Activated naive CD8-positive, alpha-beta T cell treated with anti-CD3 and anti-CD28 coated beads, Interleukin-2, amount 10 ng/mL, durations not matched to agents 7 days and 5 days (primary cell): ENCODE results near the gene SPRYD3. TPM values are rescaled to one million over a fixed set of nuclear protein-coding genes. Genes with fewer than 3 reads are reported as not detected.

Source experiments
- ATAC-seq: fragments of 150-1000 bp; cut with Tn5 transposase; one replicate; pipeline ENCODE4 v1.10.0; 2021; ENCODE audit warnings: low read depth, moderate library complexity
- POLR2A ChIA-PET: fragments of 350-600 bp; sonication (Branson Sonifier 250); formaldehyde crosslinking; loops from one replicate; lab custom pipeline; 2021; ENCODE audit warnings: antibody characterized with exemption; lab: Charles Lee
- DNase-seq: peaks from one replicate; pipeline ENCODE4 v3.0.0; 2021
- H3K27ac Mint-ChIP-seq: one replicate; pipeline ENCODE4 v1.8.0; 2022; ENCODE audit warnings: mild to moderate bottlenecking, mixed read lengths
- H3K27me3 Mint-ChIP-seq: one replicate; pipeline ENCODE4 v1.8.0; 2022; ENCODE audit warnings: mild to moderate bottlenecking, moderate library complexity, mixed read lengths
- H3K36me3 Mint-ChIP-seq: one replicate; pipeline ENCODE4 v1.8.0; 2021; ENCODE audit warnings: mild to moderate bottlenecking, mixed read lengths
- H3K4me1 Mint-ChIP-seq: one replicate; pipeline ENCODE4 v1.8.0; 2021; ENCODE audit warnings: mixed read lengths
- H3K4me3 Mint-ChIP-seq: one replicate; pipeline ENCODE4 v1.8.0; 2022; ENCODE audit warnings: mild to moderate bottlenecking, moderate library complexity, mixed read lengths
- H3K9me3 Mint-ChIP-seq: one replicate; pipeline ENCODE4 v1.8.0; 2021; ENCODE audit warnings: mixed read lengths
- total RNA-seq, 2 experiments: library from RNA; stranded (reverse); gene quantifications; one replicate each; pipeline ENCODE4 v1.2.3, GENCODE V29; 2021

Gene SPRYD3
- total RNA-seq, 2 experiments from 2014 or later = 34.4 to 37.8 TPM

- H3K27me3 Mint-ChIP-seq = peaks cover 4% of the 10 kb centered on the region
- POLR2A ChIA-PET = interaction anchor here (0.6 to 3.5 kb wide), 9 partner anchors 9 to 246 kb away, joined by 3 to 17 read pairs (median 3); partner anchors contain the start of genes EIF4B, MYG1 and SPRYD3
- peak overlapping the region; percentile 88 for H3K27ac Mint-ChIP-seq
Measured at GRCh38 chr12:53053218-53054111, 25.7 kb downstream of the SPRYD3 start.

GRCh38 chr12:53052419-53053217 lies 26.6 kb downstream of the SPRYD3 start:
- Mint-ChIP-seq H3K27ac (no peak overlapping the region), H3K4me1 (peaks cover 15% of the 10 kb centered on the region), H3K4me3 (no peak overlapping the region), H3K27me3 (peaks cover 4% of the 10 kb centered on the region), H3K9me3 (no peaks in the 10 kb centered on the region), H3K36me3 (no peaks in the 10 kb centered on the region)
- DNase-seq (no peak), ATAC-seq (no peak)
- POLR2A ChIA-PET = interaction anchor here (0.6 to 1.0 kb wide), 2 partner anchors 8 to 27 kb away, joined by 3 read pairs; no protein-coding TSS in a partner anchor

More at GRCh38 chr12:53053218-53054111, 25.7 kb downstream of the SPRYD3 start:
- ATAC-seq = peak; percentile 14
- peak; percentile 57 for DNase-seq
- Mint-ChIP-seq H3K4me1 (peaks cover 14% of the 10 kb centered on the region), H3K4me3 (peak overlapping the region; percentile 91), H3K9me3 (no peaks in the 10 kb centered on the region), H3K36me3 (no peaks in the 10 kb centered on the region)

- H3K4me1 Mint-ChIP-seq = peaks cover 15% of the 10 kb centered on the region
- H3K36me3 Mint-ChIP-seq = no peaks in the 10 kb centered on the region
- peaks cover 4% of the 10 kb centered on the region for H3K27me3 Mint-ChIP-seq
- no peak for DNase-seq
- POLR2A ChIA-PET = interaction anchor here (1.2 kb wide), 1 partner anchor 46 kb away, joined by 3 read pairs; the partner anchor contains the start of gene EIF4B
- ATAC-seq = no peak
- H3K27ac Mint-ChIP-seq = no peak overlapping the region
- H3K9me3 Mint-ChIP-seq = no peaks in the 10 kb centered on the region
- no peak overlapping the region for H3K4me3 Mint-ChIP-seq
Measured at GRCh38 chr12:53051881-53052412, 27.2 kb downstream of the SPRYD3 start.

GRCh38 chr12:53051058-53051880 lies 27.9 kb downstream of the SPRYD3 start:
- peak; percentile 37 for DNase-seq
- Mint-ChIP-seq H3K27ac (no peak overlapping the region), H3K4me3 (no peak overlapping the region), H3K9me3 (no peaks in the 10 kb centered on the region), H3K27me3 (peaks cover 1% of the 10 kb centered on the region), H3K36me3 (peaks cover 2% of the 10 kb centered on the region), H3K4me1 (peaks cover 20% of the 10 kb centered on the region)
- POLR2A ChIA-PET = interaction anchor here (1.2 kb wide), 1 partner anchor 45 kb away, joined by 3 read pairs; the partner anchor contains the start of gene EIF4B
- ATAC-seq = no peak

- H3K27ac Mint-ChIP-seq = peak overlapping the region; percentile 58
Measured at GRCh38 chr12:53050426-53051057, 28.6 kb downstream of the SPRYD3 start.

GRCh38 chr12:53049571-53050318 lies 29.4 kb downstream of the SPRYD3 start, which contains the start of gene TNS2:
TSS of gene TNS2 (plus strand) at chr12:53050065. CDS start at chr12:53050186, 121 bp downstream.
- peaks cover 2% of the 10 kb centered on the region for H3K36me3 Mint-ChIP-seq
- H3K4me1 Mint-ChIP-seq = peaks cover 27% of the 10 kb centered on the region
- H3K4me3 Mint-ChIP-seq = no peak within 1 kb of the TSS
- ATAC-seq (no peak), DNase-seq (peak; percentile 34)
- H3K9me3 Mint-ChIP-seq = no peaks in the 10 kb centered on the region
- peaks cover 2% of the 10 kb centered on the region for H3K27me3 Mint-ChIP-seq
- peak within 1 kb of the TSS; percentile 58 for H3K27ac Mint-ChIP-seq
- POLR2A ChIA-PET = interaction anchor here (3.2 kb wide), 1 partner anchor 54 kb away, joined by 10 read pairs; the partner anchor contains the start of gene SOAT2

More at GRCh38 chr12:53050426-53051057, 28.6 kb downstream of the SPRYD3 start:
- Mint-ChIP-seq H3K4me3 (no peak overlapping the region), H3K36me3 (peaks cover 2% of the 10 kb centered on the region), H3K27me3 (peaks cover 2% of the 10 kb centered on the region), H3K4me1 (peaks cover 27% of the 10 kb centered on the region), H3K9me3 (no peaks in the 10 kb centered on the region)
- DNase-seq (no peak), ATAC-seq (no peak)
- POLR2A ChIA-PET = interaction anchor here (1.2 kb wide), 1 partner anchor 45 kb away, joined by 3 read pairs; the partner anchor contains the start of gene EIF4B

- peaks cover 23% of the 10 kb centered on the region for H3K4me1 Mint-ChIP-seq
- no peak overlapping the region for H3K27ac Mint-ChIP-seq
- H3K4me3 Mint-ChIP-seq = no peak overlapping the region
- H3K36me3 Mint-ChIP-seq = peaks cover 2% of the 10 kb centered on the region
- ATAC-seq (no peak), DNase-seq (no peak)
- H3K27me3 Mint-ChIP-seq = peaks cover 2% of the 10 kb centered on the region
- H3K9me3 Mint-ChIP-seq = no peaks in the 10 kb centered on the region
- POLR2A ChIA-PET = interaction anchor here (3.2 kb wide), 1 partner anchor 54 kb away, joined by 10 read pairs; the partner anchor contains the start of gene SOAT2
Measured at GRCh38 chr12:53048780-53049401, 30.3 kb downstream of the SPRYD3 start.

- ATAC-seq (no peak), DNase-seq (peak; percentile 44)
- POLR2A ChIA-PET = interaction anchor here (0.6 to 3.2 kb wide), 3 partner anchors 31 to 453 kb away, joined by 3 to 10 read pairs (median 5); partner anchors contain the start of genes SOAT2, SPRYD3 and TARBP2
- no peaks in the 10 kb centered on the region for H3K9me3 Mint-ChIP-seq
- H3K4me1 Mint-ChIP-seq = peaks cover 19% of the 10 kb centered on the region
- no peak overlapping the region for H3K27ac Mint-ChIP-seq
- H3K36me3 Mint-ChIP-seq = peaks cover 2% of the 10 kb centered on the region
- peaks cover 2% of the 10 kb centered on the region for H3K27me3 Mint-ChIP-seq
- peak overlapping the region; percentile 42 for H3K4me3 Mint-ChIP-seq
Measured at GRCh38 chr12:53048033-53048779, 31.0 kb downstream of the SPRYD3 start.

GRCh38 chr12:53047221-53048032 lies 31.8 kb downstream of the SPRYD3 start:
- POLR2A ChIA-PET = interaction anchor here (0.6 to 3.2 kb wide), 3 partner anchors 32 to 453 kb away, joined by 3 to 10 read pairs (median 5); partner anchors contain the start of genes SOAT2, SPRYD3 and TARBP2
- Mint-ChIP-seq H3K27ac (no peak overlapping the region), H3K4me3 (peak overlapping the region; percentile 42), H3K27me3 (peaks cover 2% of the 10 kb centered on the region), H3K9me3 (no peaks in the 10 kb centered on the region), H3K36me3 (peaks cover 7% of the 10 kb centered on the region), H3K4me1 (peaks cover 19% of the 10 kb centered on the region)
- DNase-seq = peak; percentile 89
- ATAC-seq = peak; percentile 74
